Right lung (tissue), 10 donors: ENCODE results near the gene ACTBL2. TPM values are rescaled to one million over a fixed set of nuclear protein-coding genes. Genes with fewer than 3 reads are reported as not detected.
"Not testable (repeated sequence)": the region's sequence is repeated elsewhere in the genome, so short reads cannot be mapped to it uniquely, and the experiment has no call there.

Experiments
- DNase-seq, 2 donors: peaks; one replicate each; pipeline ENCODE4 v3.0.0-alpha.2; 2013
- long read RNA-seq, 8 donors: transcript quantifications; one replicate each; lab custom pipeline, GENCODE V29; 2026
- polyA plus RNA-seq, 5 donors: library from polyadenylated mRNA; unstranded; fragments of 120-200 nt; gene quantifications; one replicate each; pipeline versions ENCODE4 v1.2.1 to v1.2.3, GENCODE V29; 2013; ENCODE audit warnings: inconsistent platforms in 1 of 5, low replicate concordance in 1 of 5; ENCODE audit not compliant: insufficient read length in 5 of 5, insufficient read depth in 1 of 5

Gene ACTBL2
- not detected for polyA plus RNA-seq
- long read RNA-seq, donor 1 = 0 reads
- long read RNA-seq, donor 2 = 0 reads
- long read RNA-seq, donor 3 = 0 reads
- long read RNA-seq, donor 4 = 0 reads
- long read RNA-seq, donor 5 = 0 reads
- long read RNA-seq, donor 6 = 0 reads
- long read RNA-seq, donor 7 = 0 reads
- long read RNA-seq, donor 8 = 0 reads

DNA sequence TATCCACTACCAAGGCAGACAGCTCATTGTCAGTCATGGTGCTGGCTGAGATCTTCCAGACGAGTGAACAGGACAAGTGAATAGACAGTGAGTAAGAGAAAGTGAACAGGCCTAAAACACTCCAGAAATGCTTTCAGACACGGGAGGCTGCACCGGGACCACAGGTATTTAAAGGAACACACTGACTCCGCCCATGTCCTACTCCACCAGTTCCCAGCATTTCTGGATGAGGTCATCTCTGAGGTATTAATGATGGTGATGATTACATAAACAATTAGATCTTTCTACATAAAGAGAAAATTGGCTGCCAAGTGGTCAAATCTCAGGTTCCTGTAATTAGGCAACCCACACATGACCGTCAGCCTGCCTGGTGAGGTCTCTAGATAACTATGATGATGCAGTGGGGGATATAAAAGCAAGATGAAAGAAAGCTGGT, at the start of gene ACTBL2:
Gene ACTBL2 (minus strand): TSS at position 141 of the 436 bp plus-strand sequence. CDS start 104 bp downstream, at position 37.
- no peak for DNase-seq

DNA sequence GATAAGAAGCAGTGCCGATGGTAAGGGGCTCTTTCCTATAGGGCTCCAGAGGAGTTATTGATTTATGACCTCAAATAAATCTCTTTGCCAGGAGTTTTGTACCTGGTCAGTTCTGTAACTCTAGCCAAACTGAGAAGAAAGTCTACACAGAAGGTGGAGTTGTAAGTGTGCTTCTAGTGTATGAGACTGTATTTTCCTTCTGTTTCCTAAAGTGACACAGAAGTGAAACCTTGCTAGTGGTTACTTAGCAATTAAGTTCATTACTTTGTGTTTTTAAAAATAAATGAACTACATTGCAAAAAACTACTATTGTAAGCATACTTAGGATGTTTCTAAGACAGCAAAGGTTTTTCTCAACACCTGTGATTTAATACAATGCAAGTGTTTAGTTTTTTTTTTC, 48.7 kb upstream of the ACTBL2 start:
- DNase-seq = no peak

- no peak for DNase-seq
Observed at GRCh38 chr5:57529864-57530263, 47.3 kb upstream of the ACTBL2 start.

- no peak for DNase-seq
Observed at GRCh38 chr5:57527870-57528269, 45.3 kb upstream of the ACTBL2 start.

DNA sequence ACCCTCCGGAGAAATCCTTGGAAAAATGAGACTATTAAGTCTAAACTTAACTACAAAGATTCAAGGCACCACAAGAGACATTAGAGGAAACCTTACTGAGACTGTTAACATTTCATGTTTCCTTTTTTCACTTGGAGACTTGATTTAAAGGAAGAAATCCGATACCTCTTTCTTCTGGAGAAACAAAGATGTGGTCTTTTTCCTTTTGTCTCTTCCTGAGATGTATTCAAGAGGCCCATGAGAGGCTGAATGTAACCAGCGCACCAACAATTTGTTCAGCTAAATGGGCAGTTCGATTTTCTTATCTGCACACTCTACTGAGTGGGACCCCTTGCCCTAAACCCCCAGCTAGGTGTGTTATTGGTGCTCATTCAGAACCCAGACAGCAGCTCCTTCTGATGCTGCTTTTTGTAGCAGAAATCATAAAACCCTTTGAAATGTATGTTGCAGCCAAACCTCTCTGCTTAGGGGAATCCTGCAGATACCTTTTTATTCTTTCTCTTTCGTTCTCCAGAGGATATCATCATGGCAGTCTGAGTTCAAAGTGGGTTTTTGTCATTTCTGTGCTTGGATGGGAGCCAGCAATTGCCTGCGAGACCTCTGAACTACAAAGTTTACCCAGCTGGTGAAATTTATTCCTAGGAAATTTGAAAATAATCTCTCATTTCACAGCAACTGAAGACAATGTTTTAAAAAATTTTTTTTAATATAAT, 41.9 kb upstream of the ACTBL2 start:
- no peak for DNase-seq

GRCh38 chr5:57522477-57522876, 39.9 kb upstream of the ACTBL2 start:
- not testable (repeated sequence) for DNase-seq

- not testable (repeated sequence) for DNase-seq
Observed at GRCh38 chr5:57518415-57518814, 35.8 kb upstream of the ACTBL2 start.

- no peak for DNase-seq
Observed at GRCh38 chr5:57517250-57517649, 34.6 kb upstream of the ACTBL2 start.

DNA sequence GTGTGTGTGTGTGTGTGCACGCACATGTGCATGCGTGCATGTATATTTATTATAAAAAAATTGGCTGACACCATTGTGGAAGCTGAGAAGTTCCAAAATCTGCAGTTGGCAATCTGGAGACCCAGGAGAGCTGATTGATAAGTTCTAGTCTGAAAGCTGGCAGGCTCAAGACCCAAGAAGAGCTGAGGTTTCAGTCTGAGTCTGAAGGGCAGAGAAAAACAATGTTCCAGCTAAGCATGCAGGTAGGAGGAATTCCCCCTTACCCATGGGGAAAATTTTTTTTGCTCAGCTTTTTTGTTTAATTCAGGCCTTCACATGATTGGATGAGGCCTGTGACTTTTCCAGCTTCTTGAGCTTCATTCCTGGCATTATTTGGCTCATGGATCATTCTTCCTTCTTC, 31.2 kb upstream of the ACTBL2 start:
- DNase-seq = no peak

DNA sequence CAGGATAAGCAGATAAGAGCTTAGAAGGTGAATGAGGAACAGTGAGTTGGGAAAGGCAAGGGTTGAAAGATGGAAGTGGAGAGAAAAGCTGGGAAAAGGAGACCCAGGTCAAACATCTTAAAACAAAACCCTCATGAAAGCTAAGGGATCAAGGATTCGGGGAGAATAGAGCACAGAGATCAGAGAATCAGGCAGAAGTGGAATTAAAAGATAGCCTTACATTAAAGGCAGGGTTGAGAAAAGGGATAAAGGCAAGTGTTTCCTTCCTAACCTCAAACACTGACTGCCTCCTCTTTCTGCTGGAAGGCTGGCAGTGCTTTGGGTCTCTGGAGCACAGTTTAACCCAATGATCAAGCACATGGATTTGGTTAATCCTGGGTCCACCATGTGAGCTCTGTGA, 28.7 kb upstream of the ACTBL2 start:
- no peak for DNase-seq

GRCh38 chr5:57509501-57510260, 27.1 kb upstream of the ACTBL2 start:
- no peak for DNase-seq

- DNase-seq = no peak
Observed at GRCh38 chr5:57508211-57508610, 25.6 kb upstream of the ACTBL2 start.

DNA sequence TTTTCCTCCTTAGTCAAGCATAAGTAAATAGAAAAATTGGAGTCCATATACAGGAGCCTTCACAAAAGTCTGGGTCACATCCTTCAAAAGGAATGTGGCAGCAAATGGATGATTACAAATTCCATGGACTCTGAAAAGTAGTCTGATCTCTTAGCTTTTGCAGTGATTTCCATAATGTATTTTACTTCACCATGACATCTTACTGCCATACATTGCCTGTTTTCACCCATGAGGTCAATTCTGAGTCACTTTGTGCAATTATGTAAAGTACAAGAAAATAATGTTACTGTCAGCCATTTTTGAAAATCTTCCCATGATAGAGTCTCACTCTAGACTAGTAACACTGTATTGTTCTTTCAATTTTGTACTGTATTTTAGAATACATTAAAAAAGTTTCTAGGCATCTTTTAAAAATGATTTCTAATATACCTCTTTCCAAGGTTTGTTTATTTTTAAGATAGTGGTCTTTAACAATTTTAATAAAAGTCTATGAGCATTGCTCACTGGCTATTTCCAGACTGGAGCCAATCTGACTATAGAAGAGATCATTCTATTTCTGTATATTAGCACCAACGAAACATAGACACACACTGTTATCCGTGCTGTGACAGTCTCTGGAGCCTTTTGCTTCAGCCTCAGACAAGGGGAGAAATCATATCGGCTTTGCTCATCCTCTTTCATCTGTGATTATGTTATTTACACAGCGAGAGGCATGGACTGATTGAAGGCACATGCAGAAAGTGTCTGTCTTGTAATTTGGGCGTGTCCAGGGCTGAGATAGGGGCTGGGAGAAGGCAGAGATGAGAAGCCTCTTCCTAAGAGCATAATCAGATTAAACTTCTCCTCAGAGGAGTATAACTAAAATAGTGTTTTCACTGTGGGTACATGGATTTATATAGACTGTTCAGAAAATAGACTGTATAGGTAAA, 22.9 kb upstream of the ACTBL2 start:
- DNase-seq = no peak

GRCh38 chr5:57504357-57504756, 21.7 kb upstream of the ACTBL2 start:
- DNase-seq = no peak

DNA sequence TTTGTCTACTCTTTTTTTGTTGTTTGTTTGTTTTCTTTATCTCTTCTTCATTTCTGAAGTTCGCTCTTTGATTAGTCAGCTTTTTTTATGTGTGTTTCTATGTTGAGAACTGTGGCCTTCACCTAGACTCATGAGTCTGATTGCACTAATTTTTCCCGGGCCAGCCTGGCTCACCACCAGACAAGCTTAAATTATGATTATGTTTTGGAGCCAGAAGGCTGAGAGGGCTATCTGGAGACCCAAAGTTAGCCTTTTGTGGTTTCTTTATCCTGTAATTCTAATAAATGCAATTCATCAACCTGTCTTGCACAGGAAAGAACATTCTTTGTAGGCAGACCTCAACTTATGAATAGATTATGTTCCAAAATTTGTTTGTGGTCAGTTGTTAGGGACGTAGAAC, 20.8 kb upstream of the ACTBL2 start:
- no peak for DNase-seq

DNA sequence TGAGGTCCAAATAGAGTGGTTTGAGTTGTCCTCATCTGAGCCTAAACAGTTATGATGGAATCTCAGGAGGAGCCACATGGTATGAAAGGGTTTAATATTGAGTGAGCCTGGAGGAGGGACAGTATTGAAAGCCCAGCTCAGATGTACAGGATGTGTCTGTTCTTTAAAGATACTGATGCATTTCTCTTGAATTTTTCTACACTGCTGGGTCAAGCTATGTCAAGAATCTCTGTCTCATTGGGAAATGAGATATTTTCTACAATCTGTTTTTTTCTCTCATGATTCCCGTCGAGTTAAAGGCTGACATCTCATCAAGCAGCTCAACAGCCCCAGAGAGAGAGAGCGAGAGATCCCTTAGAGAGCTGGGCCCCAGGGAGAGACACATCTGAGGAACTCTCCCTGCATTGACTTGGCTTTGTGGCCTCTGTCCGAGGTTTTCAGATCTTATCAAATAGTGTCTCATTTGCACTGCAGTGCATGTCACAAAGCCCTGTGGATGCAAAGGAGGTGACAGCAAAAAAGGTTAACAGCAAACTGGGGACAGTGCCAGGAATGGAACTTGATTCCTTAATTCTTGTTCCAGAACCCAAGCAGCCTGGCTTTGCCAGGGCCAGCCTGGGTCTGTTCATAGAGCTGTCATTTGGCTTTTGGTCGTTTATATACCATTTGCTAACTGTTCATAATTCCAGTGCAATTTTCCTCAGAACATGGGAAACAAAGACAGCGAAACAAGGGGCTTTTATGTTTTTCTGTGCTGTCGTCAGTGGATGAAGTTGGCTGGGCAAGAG, 19.0 kb upstream of the ACTBL2 start:
- peak; percentile 58 to 59 for DNase-seq

- DNase-seq = peak; percentile 36 to 53
Observed at GRCh38 chr5:57499262-57500050, 16.8 kb upstream of the ACTBL2 start.

GRCh38 chr5:57497733-57498132, 15.1 kb upstream of the ACTBL2 start:
- no peak for DNase-seq

DNA sequence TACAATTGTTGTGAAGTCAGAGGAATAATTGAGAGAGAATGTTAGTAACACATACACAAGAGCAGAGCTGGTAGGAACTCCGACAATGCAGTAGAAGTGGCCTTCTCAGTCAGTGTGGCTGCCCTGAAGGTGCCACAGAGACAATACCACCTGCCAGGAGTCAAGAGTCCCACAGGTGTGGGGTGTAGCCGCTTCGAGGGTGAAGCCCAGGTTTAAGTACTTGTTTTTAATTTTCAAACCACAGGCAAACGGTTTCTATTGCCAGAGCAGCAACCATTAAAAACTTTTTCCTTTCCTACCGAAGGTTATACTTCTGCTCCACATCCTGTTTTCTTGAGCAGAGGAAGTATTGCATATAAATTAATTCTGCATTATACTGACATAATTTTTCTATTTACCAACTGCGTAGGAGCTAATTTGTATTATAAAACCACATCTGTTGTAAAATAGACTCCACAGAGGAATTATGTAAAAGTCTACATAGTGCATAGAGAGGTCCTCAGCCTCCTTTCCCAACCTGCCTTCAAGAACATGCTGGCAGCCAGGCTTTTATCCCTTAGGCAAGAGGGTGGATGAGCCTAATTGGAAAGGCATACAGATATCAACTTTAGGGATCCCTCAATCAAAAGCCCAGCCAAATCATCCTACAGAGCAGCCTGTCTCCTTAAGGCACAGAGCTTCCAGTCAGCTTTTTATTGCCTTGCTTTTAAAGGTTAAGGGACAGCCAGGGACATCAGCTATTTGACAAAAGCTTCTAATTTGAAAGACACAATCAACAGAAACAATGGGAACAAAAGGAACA, 12.9 kb upstream of the ACTBL2 start:
- no peak for DNase-seq
